HL-60 (cell line): ENCODE results near the gene WDR17.

Source experiments
- GABPA ChIP-seq: IDR thresholded peaks from 2 replicates; pipeline ENCODE4 v1.6.1; 2012; ENCODE audit warnings: low read depth
- TF ChIP-seq, protein P1 (sequence below): IDR thresholded peaks from one replicate; pipeline ENCODE4 v1.5.1; 2011; ENCODE audit warnings: low read length, control low read depth, inconsistent platforms; ENCODE audit not compliant: insufficient read depth

DNA sequence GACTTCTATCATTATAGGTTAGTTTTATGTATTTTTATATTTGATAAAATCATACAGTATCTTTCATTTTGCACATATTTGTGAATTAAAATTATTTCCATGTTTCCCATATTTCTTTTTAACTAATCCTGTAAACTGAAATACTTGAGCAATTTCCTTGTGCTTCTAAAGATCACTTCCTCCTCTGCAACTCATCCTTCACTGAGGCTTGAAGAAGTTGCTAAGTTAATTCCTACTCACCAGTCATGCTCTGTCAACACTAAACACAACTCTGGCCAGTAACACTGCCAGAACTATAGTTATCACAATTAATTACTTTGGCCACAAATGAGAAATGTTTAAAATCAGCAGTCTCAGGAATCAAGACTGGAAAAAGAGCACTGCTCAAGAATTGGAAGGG is 123.0 kb downstream of the WDR17 start:
- TF ChIP-seq, protein P1, sequence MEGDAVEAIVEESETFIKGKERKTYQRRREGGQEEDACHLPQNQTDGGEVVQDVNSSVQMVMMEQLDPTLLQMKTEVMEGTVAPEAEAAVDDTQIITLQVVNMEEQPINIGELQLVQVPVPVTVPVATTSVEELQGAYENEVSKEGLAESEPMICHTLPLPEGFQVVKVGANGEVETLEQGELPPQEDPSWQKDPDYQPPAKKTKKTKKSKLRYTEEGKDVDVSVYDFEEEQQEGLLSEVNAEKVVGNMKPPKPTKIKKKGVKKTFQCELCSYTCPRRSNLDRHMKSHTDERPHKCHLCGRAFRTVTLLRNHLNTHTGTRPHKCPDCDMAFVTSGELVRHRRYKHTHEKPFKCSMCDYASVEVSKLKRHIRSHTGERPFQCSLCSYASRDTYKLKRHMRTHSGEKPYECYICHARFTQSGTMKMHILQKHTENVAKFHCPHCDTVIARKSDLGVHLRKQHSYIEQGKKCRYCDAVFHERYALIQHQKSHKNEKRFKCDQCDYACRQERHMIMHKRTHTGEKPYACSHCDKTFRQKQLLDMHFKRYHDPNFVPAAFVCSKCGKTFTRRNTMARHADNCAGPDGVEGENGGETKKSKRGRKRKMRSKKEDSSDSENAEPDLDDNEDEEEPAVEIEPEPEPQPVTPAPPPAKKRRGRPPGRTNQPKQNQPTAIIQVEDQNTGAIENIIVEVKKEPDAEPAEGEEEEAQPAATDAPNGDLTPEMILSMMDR = no peak
- no peak for TF ChIP-seq GABPA
